Measurements from ENCODE around the gene TXNDC2.

Gene TXNDC2

DNA sequence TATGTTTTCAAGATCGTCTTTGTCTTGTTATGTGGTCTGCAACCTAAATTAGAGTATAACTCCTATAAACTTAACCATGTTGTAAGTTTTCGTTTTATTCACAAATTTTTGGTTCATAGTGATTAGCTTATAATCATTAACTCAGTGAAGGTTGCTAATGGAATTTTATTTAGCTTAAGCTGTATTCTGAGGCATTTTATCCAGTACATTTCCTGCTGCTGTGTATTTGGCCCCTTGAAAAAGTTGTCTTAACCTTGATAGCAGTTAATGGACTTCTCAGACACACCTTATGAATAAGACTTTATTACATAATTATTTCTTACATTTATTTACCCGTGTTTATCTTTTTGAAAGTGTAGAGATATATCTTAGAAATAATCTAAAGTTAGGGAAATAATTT, 48.5 kb downstream of the TXNDC2 start:
- TF ChIP-seq, protein P1, sequence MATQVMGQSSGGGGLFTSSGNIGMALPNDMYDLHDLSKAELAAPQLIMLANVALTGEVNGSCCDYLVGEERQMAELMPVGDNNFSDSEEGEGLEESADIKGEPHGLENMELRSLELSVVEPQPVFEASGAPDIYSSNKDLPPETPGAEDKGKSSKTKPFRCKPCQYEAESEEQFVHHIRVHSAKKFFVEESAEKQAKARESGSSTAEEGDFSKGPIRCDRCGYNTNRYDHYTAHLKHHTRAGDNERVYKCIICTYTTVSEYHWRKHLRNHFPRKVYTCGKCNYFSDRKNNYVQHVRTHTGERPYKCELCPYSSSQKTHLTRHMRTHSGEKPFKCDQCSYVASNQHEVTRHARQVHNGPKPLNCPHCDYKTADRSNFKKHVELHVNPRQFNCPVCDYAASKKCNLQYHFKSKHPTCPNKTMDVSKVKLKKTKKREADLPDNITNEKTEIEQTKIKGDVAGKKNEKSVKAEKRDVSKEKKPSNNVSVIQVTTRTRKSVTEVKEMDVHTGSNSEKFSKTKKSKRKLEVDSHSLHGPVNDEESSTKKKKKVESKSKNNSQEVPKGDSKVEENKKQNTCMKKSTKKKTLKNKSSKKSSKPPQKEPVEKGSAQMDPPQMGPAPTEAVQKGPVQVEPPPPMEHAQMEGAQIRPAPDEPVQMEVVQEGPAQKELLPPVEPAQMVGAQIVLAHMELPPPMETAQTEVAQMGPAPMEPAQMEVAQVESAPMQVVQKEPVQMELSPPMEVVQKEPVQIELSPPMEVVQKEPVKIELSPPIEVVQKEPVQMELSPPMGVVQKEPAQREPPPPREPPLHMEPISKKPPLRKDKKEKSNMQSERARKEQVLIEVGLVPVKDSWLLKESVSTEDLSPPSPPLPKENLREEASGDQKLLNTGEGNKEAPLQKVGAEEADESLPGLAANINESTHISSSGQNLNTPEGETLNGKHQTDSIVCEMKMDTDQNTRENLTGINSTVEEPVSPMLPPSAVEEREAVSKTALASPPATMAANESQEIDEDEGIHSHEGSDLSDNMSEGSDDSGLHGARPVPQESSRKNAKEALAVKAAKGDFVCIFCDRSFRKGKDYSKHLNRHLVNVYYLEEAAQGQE (IDR thresholded peaks at IDR 0.05; ENCODE audit: insufficient read depth in 1 of 2, low read depth in 2 of 2, low read length in 2 of 2), result no peak
- TF ChIP-seq POLR2AphosphoS5 (IDR thresholded peaks at IDR 0.05; ENCODE audit: low read depth, low read length) (no peak), SIN3A (IDR thresholded peaks at IDR 0.05; ENCODE audit: borderline replicate concordance, insufficient read depth, low read length) (no peak), FOXP2 (optimal IDR thresholded peaks at IDR 0.05; ENCODE audit: borderline replicate concordance, extremely low read depth, extremely low read length, insufficient read depth) (no peak), TAF1 (IDR thresholded peaks at IDR 0.05; ENCODE audit: borderline replicate concordance, insufficient read depth, low read length) (no peak)
